Posterior vena cava (tissue), 2 donors: ENCODE data around the gene LY86. TPM values are rescaled to one million over a fixed set of nuclear protein-coding genes. Genes with fewer than 3 reads are reported as not detected.
"Not testable (repeated sequence)": the region's sequence is repeated elsewhere in the genome, so short reads cannot be mapped to it uniquely, and the experiment has no call there.

Experiments used
- DNase-seq: peaks from one replicate; pipeline ENCODE4 v3.0.0-alpha.2; 2020; ENCODE audit warnings: low spot score
- intact Hi-C, 2 donors: fragments of 100-400 bp; cut with DNase I; formaldehyde crosslinking; loops; one replicate each; pipeline versions ENCODE4 v1.14.1 to v1.14.2; 2022 to 2023
- total RNA-seq, 2 donors: library from RNA; stranded (reverse); fragmentation: NEBNext Ultra II Directional; extraction: Animal tissue kit (Norgen Biotek cat#: 25700); gene quantifications; one replicate each; pipeline ENCODE4 v1.2.1, GENCODE V29; 2021
- donor health status: DM: yes; HTN: yes; CAD: no.
- donor health status: DM: yes; HTN: yes; CAD: no.

LY86 gene
- total RNA-seq, 2 donors from 2014 or later, result 1.5 to 7.4 TPM

- intact Hi-C loops, result no loop called here
- DNase-seq, result no peak
Observed at GRCh38 chr6:6591778-6592465, 3.4 kb downstream of the LY86 start.

GRCh38 chr6:6592826-6593475, 4.4 kb downstream of the LY86 start:
- intact Hi-C loops, result no loop called here
- no peak for DNase-seq

- intact Hi-C loops, result loop anchor here in 1 of 2 donors (1.0 kb wide), 1 partner anchor 32 kb away; no protein-coding TSS in a partner anchor
- no peak for DNase-seq
Observed at GRCh38 chr6:6593867-6594468, 5.4 kb downstream of the LY86 start.

- intact Hi-C loops, result no loop called here
- DNase-seq, result no peak
Observed at GRCh38 chr6:6595025-6595424, 6.5 kb downstream of the LY86 start.

GRCh38 chr6:6595952-6596351, 7.4 kb downstream of the LY86 start:
- no peak for DNase-seq
- intact Hi-C loops, result no loop called here

- DNase-seq, result no peak
- intact Hi-C loops, result no loop called here
Observed at GRCh38 chr6:6596529-6597328, 8.2 kb downstream of the LY86 start.

- DNase-seq, result no peak
- intact Hi-C loops, result no loop called here
Observed at GRCh38 chr6:6597682-6598081, 9.2 kb downstream of the LY86 start.

- intact Hi-C loops, result no loop called here
- no peak for DNase-seq
Observed at GRCh38 chr6:6599468-6599873, 11.0 kb downstream of the LY86 start.

GRCh38 chr6:6600875-6601274, 12.4 kb downstream of the LY86 start:
- intact Hi-C loops, result no loop called here
- no peak for DNase-seq

GRCh38 chr6:6602262-6602661, 13.7 kb downstream of the LY86 start:
- intact Hi-C loops, result no loop called here
- DNase-seq, result no peak

- intact Hi-C loops, result no loop called here
- no peak for DNase-seq
Observed at GRCh38 chr6:6603317-6603716, 14.8 kb downstream of the LY86 start.

- intact Hi-C loops, result no loop called here
- no peak for DNase-seq
Observed at GRCh38 chr6:6604015-6604414, 15.5 kb downstream of the LY86 start.

- no peak for DNase-seq
- intact Hi-C loops, result no loop called here
Observed at GRCh38 chr6:6604566-6604965, 16.0 kb downstream of the LY86 start.

- intact Hi-C loops, result no loop called here
- no peak for DNase-seq
Observed at GRCh38 chr6:6605873-6606272, 17.4 kb downstream of the LY86 start.

- intact Hi-C loops, DNase-seq: not testable (repeated sequence)
Observed at GRCh38 chr6:6606391-6607030, 18.0 kb downstream of the LY86 start.

- intact Hi-C loops, result no loop called here
- DNase-seq, result no peak
Observed at GRCh38 chr6:6609450-6609849, 20.9 kb downstream of the LY86 start.

GRCh38 chr6:6610031-6610591, 21.6 kb downstream of the LY86 start:
- intact Hi-C loops, result loop anchor here in 1 of 2 donors (5.0 kb wide), 1 partner anchor 58 kb away; no protein-coding TSS in a partner anchor
- no peak for DNase-seq

- DNase-seq, result no peak
- intact Hi-C loops, result loop anchor here in 1 of 2 donors (5.0 kb wide), 1 partner anchor 59 kb away; no protein-coding TSS in a partner anchor
Observed at GRCh38 chr6:6611486-6611885, 23.0 kb downstream of the LY86 start.

GRCh38 chr6:6612308-6612707, 23.8 kb downstream of the LY86 start:
- DNase-seq, result no peak
- intact Hi-C loops, result loop anchor here in 1 of 2 donors (5.0 kb wide), 1 partner anchor 60 kb away; no protein-coding TSS in a partner anchor
